Parathyroid adenoma (tissue), 2 donors: Measurements from ENCODE around the gene PSPC1.

Experiments used
- H2AFZ ChIP-seq: fragments of 300-600 bp; sonication (generic); one replicate; pipeline ENCODE4 v1.7.0; 2017; ENCODE audit warnings: antibody characterized with exemption, mild to moderate bottlenecking
- H3K27ac ChIP-seq: fragments of 300-600 bp; sonication (generic); one replicate; pipeline ENCODE4 v1.7.0; 2017
- H3K27me3 ChIP-seq: fragments of 300-600 bp; sonication (generic); one replicate; pipeline ENCODE4 v1.7.0; 2017; ENCODE audit warnings: low read length; ENCODE audit not compliant: control insufficient read depth, insufficient read depth
- H3K36me3 ChIP-seq: fragments of 300-600 bp; sonication (generic); one replicate; pipeline ENCODE4 v1.7.0; 2017; ENCODE audit warnings: low read length; ENCODE audit not compliant: control insufficient read depth, insufficient read depth
- H3K4me1 ChIP-seq: fragments of 300-600 bp; sonication (generic); one replicate; pipeline ENCODE4 v1.7.0; 2017; ENCODE audit warnings: control low read depth
- H3K4me2 ChIP-seq: fragments of 300-600 bp; sonication (generic); one replicate; pipeline ENCODE4 v1.7.0; 2017; ENCODE audit warnings: low read length
- H3K4me3 ChIP-seq: fragments of 300-600 bp; sonication (generic); one replicate; pipeline ENCODE4 v1.7.0; 2017; ENCODE audit warnings: low read depth, low read length
- H3K79me2 ChIP-seq: fragments of 300-600 bp; sonication (generic); one replicate; pipeline ENCODE4 v1.7.0; 2017; ENCODE audit warnings: control low read depth
- H3K9ac ChIP-seq: fragments of 300-600 bp; sonication (generic); one replicate; pipeline ENCODE4 v1.7.0; 2017; ENCODE audit warnings: mild to moderate bottlenecking
- H3K9me3 ChIP-seq: fragments of 300-600 bp; sonication (generic); one replicate; pipeline ENCODE4 v1.7.0; 2017; ENCODE audit warnings: low read length; ENCODE audit not compliant: control insufficient read depth
- CTCF ChIP-seq: fragments of 300-600 bp; sonication (generic); IDR thresholded peaks from one replicate; pipeline ENCODE4 v1.7.0; 2017; ENCODE audit warnings: antibody characterized with exemption, mild to moderate bottlenecking
- donor health status: primary hyperparathyroidism.

The PSPC1 gene

GRCh38 chr13:19664481-19665230 lies 118.1 kb downstream of the PSPC1 start:
- no peaks in the 10 kb centered on the region for H3K9me3 ChIP-seq
- H3K79me2 ChIP-seq = no peaks in the 10 kb centered on the region
- H3K4me1 ChIP-seq = no peaks in the 10 kb centered on the region
- no peak overlapping the region for H3K27ac ChIP-seq
- H3K27me3 ChIP-seq = no peaks in the 10 kb centered on the region
- H3K4me3 ChIP-seq = no peak overlapping the region
- no peak overlapping the region for H3K9ac ChIP-seq
- TF ChIP-seq CTCF = no peak
- H3K4me2 ChIP-seq = no peak overlapping the region
- H3K36me3 ChIP-seq = no peaks in the 10 kb centered on the region
- H2AFZ ChIP-seq = no peak overlapping the region

- no peaks in the 10 kb centered on the region for H3K36me3 ChIP-seq
These were observed 119.2 kb downstream of the PSPC1 start for GRCh38 chr13:19663416-19663979.

GRCh38 chr13:19661561-19661960 lies 121.2 kb downstream of the PSPC1 start:
- H2AFZ ChIP-seq = no peak overlapping the region
- H3K36me3 ChIP-seq = no peaks in the 10 kb centered on the region
- H3K4me1 ChIP-seq = no peaks in the 10 kb centered on the region
- H3K27me3 ChIP-seq = no peaks in the 10 kb centered on the region
- H3K9ac ChIP-seq = no peak overlapping the region
- H3K4me3 ChIP-seq = no peak overlapping the region
- H3K9me3 ChIP-seq = no peaks in the 10 kb centered on the region
- TF ChIP-seq CTCF = no peak
- no peaks in the 10 kb centered on the region for H3K79me2 ChIP-seq
- no peak overlapping the region for H3K27ac ChIP-seq
- no peak overlapping the region for H3K4me2 ChIP-seq

More at GRCh38 chr13:19663416-19663979, 119.2 kb downstream of the PSPC1 start:
- Histone ChIP-seq H3K27me3 (no peaks in the 10 kb centered on the region), H2AFZ (no peak overlapping the region), H3K27ac (no peak overlapping the region), H3K9ac (no peak overlapping the region), H3K4me2 (no peak overlapping the region), H3K79me2 (no peaks in the 10 kb centered on the region), H3K4me1 (no peaks in the 10 kb centered on the region), H3K9me3 (no peaks in the 10 kb centered on the region), H3K4me3 (no peak overlapping the region)
- no peak for TF ChIP-seq CTCF

GRCh38 chr13:19661126-19661525 lies 121.6 kb downstream of the PSPC1 start:
- no peaks in the 10 kb centered on the region for H3K9me3 ChIP-seq
- no peak overlapping the region for H2AFZ ChIP-seq
- H3K4me3 ChIP-seq = no peak overlapping the region
- no peak for TF ChIP-seq CTCF
- no peak overlapping the region for H3K27ac ChIP-seq
- no peak overlapping the region for H3K9ac ChIP-seq
- no peaks in the 10 kb centered on the region for H3K4me1 ChIP-seq
- no peaks in the 10 kb centered on the region for H3K79me2 ChIP-seq
- H3K36me3 ChIP-seq = no peaks in the 10 kb centered on the region
- no peaks in the 10 kb centered on the region for H3K27me3 ChIP-seq
- H3K4me2 ChIP-seq = no peak overlapping the region

GRCh38 chr13:19658831-19659230 lies 123.9 kb downstream of the PSPC1 start:
- no peak overlapping the region for H3K4me3 ChIP-seq
- H3K79me2 ChIP-seq = no peaks in the 10 kb centered on the region
- H3K9me3 ChIP-seq = no peaks in the 10 kb centered on the region
- no peaks in the 10 kb centered on the region for H3K36me3 ChIP-seq
- H3K27ac ChIP-seq = no peak overlapping the region
- no peak overlapping the region for H3K4me2 ChIP-seq
- no peaks in the 10 kb centered on the region for H3K4me1 ChIP-seq
- TF ChIP-seq CTCF = no peak
- H3K27me3 ChIP-seq = no peaks in the 10 kb centered on the region
- H3K9ac ChIP-seq = no peak overlapping the region
- H2AFZ ChIP-seq = no peak overlapping the region
